ENCODE results near the gene FOXL1.

The FOXL1 gene

DNA sequence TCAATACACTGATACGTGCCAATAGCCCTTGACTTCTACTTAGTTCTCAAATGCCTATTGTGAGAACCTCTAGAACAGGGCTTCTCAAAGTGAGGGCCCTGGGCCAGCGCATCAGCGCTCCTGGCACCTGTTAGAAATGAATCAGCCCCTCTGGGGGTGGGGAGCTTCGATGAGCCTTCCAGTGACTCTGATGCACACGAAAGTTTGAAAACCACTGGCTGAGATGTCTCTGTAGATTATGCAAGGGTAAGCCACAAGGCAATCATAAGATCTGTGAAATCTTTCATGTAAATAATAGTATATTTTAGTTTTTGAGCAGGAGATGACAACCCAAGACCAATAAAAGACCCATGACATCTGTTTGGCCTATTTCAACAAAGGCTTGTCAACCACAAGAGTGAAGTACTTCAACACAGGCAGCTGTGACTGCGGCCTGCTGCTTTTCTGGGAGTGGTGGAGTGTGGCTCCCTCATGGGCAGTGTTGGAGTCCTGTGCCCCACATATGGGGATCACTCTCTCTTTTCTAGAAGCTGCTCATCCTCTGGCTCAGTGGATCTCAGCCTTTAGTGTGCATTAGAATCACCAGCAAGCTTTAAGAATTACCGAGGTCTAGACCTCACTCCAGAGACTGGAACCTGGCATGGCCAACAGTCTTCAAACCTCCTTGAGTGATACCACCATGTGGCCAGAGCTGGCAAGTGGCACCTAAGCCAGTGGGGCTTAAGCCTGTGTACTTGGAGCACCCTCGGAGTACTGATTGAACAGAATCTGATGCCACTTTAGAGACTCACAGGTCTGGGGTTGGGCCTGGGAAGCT is 29.1 kb upstream of the FOXL1 start:
- TF ChIP-seq ZFX (IDR thresholded peaks at IDR 0.05; ENCODE audit: borderline replicate concordance) = no peak
- TF ChIP-seq, protein P1, sequence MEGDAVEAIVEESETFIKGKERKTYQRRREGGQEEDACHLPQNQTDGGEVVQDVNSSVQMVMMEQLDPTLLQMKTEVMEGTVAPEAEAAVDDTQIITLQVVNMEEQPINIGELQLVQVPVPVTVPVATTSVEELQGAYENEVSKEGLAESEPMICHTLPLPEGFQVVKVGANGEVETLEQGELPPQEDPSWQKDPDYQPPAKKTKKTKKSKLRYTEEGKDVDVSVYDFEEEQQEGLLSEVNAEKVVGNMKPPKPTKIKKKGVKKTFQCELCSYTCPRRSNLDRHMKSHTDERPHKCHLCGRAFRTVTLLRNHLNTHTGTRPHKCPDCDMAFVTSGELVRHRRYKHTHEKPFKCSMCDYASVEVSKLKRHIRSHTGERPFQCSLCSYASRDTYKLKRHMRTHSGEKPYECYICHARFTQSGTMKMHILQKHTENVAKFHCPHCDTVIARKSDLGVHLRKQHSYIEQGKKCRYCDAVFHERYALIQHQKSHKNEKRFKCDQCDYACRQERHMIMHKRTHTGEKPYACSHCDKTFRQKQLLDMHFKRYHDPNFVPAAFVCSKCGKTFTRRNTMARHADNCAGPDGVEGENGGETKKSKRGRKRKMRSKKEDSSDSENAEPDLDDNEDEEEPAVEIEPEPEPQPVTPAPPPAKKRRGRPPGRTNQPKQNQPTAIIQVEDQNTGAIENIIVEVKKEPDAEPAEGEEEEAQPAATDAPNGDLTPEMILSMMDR (IDR thresholded peaks at IDR 0.05) = no peak
- no peak overlapping the region for H3K27ac ChIP-seq

DNA sequence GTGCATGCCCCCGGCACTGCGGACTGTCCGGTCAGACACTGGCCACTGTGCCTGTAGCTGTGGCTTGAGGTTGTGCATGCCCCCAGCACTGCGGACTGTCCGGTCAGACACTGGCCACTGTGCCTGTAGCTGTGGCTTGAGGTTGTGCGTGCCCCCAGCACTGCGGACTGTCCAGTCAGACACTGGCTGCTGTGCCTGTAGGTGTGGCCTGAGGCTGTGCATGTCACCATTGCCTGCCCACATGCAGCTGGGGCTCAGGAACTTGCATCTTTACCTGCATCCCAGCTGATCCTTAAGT is 28.5 kb upstream of the FOXL1 start:
- no peak overlapping the region for H3K27ac ChIP-seq
- no peak for TF ChIP-seq ZFX (IDR thresholded peaks at IDR 0.05; ENCODE audit: borderline replicate concordance)
- TF ChIP-seq, protein P1 (IDR thresholded peaks at IDR 0.05) = no peak

DNA sequence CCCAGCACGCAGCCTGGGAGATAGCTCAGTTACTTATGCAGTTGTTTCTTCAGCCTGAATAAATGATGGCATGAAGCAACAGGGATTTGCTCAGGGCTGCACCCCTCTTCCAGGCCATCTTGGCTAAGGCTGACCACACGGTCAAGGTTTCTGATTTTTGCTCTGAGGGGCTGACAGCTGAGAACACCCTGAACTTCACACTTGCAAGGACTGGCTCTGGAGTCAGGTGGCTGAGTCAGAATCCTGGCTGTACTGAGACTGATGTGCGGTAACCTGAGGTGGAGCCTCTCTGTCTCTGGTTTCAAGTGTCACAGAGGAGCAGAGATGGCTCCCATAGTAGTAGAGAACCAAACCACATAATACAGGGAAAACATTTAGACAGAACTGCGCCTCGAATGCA is 28.1 kb upstream of the FOXL1 start:
- H3K27ac ChIP-seq = no peak overlapping the region
- TF ChIP-seq, protein P1 (IDR thresholded peaks at IDR 0.05) = no peak
- no peak for TF ChIP-seq ZFX (IDR thresholded peaks at IDR 0.05; ENCODE audit: borderline replicate concordance)

DNA sequence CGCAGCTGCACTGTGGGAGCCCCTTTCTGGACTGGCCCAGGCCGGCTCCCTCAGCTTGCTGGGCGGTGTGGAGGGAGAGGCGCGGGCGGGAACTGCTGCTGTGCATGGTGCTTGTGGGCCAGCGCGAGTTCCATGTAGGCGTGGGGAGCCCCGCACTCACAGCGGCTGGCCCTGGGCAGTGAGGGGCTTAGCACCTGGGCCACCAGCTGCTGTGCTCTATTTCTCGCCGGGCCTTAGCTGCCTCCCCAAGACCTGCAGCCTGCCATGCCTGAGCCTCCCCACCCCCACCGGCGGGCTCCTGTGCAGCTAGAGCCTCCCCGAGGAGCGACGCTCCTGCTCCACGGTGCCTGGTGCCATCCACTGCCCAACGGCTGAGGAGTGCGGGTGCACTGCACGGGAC is 25.0 kb upstream of the FOXL1 start:
- no peak overlapping the region for H3K27ac ChIP-seq
- TF ChIP-seq ZFX (IDR thresholded peaks at IDR 0.05; ENCODE audit: borderline replicate concordance) = no peak
- TF ChIP-seq, protein P1 (IDR thresholded peaks at IDR 0.05) = no peak

DNA sequence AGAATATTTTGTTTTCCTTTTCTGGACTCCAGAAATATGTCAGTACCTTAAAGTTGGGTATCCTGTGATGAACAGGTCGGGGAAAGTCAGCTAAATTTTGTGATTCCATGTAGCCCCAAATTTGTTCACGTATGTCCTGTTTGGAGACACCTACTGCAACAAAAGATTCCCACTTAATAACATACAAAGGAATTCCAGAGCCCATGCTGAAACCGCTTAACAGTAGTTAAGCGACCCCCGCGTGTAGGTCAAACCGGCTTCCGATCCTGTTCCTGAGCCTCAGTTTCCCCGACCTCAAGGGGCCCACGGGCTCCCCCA is 23.8 kb upstream of the FOXL1 start:
- TF ChIP-seq ZFX (IDR thresholded peaks at IDR 0.05; ENCODE audit: borderline replicate concordance) = no peak
- TF ChIP-seq, protein P1 (IDR thresholded peaks at IDR 0.05) = no peak
- peak overlapping the region; percentile 51 for H3K27ac ChIP-seq

DNA sequence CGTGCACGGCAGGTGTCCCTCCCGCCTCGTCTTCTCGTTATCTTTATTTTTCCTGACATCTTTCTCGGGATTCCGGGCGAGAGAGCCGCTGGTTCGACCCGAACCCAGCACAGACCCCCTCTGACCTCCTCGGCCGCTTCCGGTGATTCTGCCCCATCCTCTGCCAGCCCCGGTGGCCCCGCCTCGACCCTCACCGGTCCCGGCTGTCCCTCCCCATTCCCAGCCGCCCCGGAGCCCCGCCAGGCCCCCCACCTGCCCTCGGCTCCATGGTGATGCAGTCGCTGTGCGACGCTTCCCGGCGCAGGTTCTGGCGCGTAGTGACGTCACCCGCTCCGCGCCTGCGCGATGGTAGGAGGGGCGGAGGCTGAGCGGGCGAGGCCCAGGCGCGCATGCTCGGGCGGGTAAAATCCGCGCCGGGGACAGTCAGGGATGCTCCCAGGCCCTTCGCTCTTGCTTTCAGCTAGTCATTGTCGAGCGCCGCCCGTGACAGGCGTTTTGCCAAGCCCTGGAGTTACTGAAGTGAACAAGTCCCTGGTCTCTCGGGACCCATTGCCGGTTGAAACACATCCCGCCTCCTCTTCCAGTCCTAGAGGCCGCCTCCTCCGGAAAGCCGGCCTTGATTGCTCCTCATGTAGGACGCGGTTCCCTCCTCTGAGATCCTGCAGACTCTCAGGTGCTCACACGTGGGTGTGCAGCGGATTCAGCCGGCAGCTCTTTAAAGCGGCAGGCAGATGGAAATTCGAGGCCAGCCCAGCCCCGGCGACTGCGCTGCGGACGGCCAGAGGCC is 23.2 kb upstream of the FOXL1 start, which contains the start of gene MTHFSD:
MTHFSD (minus strand) TSS at position 319 of the 787 bp plus-strand sequence; CDS start at position 268, 51 bp downstream.
- peak within 1 kb of the TSS; percentile 51 for H3K27ac ChIP-seq
- TF ChIP-seq, protein P1 (IDR thresholded peaks at IDR 0.05) = no peak
- TF ChIP-seq ZFX (IDR thresholded peaks at IDR 0.05; ENCODE audit: borderline replicate concordance) = no peak

DNA sequence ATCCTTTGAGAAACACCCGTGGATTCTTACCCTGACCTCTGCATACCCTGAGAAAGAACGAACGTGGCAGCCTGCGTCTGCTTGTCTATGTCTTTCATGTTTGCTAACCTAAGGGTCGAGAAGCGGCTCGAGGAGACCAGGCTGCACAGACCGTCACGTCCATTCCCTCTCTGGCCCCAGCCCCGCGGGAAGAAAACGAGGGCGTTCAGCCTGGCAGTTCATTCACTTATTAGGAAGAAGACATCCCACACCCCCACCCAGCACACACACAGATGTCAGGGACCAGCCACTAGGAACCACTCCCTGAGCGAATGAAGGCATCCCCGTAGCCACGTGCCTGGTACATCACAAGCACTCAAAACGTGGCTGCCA is 22.7 kb upstream of the FOXL1 start:
- H3K27ac ChIP-seq = no peak overlapping the region

More for the DNA sequence above, 22.7 kb upstream of the FOXL1 start:
- TF ChIP-seq, protein P1 (IDR thresholded peaks at IDR 0.05) = no peak
- no peak for TF ChIP-seq ZFX (IDR thresholded peaks at IDR 0.05; ENCODE audit: borderline replicate concordance)
